SK-N-MC (cell line): ENCODE measurements around the gene WDTC1.

Experiments used
- EZH2 ChIP-seq: fragments of 200-600 bp; sonication (generic); IDR thresholded peaks from one replicate; pipeline ENCODE4 v1.6.1; 2017; ENCODE audit warnings: antibody characterized with exemption
- FOXP2 ChIP-seq: optimal IDR thresholded peaks from 2 replicates; pipeline ENCODE3; 2011; ENCODE audit warnings: mild to moderate bottlenecking, moderate library complexity; ENCODE audit not compliant: insufficient read depth; ENCODE audit errors: extremely low read length, control extremely low read depth
- POLR2AphosphoS5 ChIP-seq: IDR thresholded peaks from 2 replicates; pipeline ENCODE4 v1.6.1; 2012; ENCODE audit warnings: mild to moderate bottlenecking, low read depth, low read length, borderline replicate concordance

- TF ChIP-seq POLR2AphosphoS5 (peak; percentile 55; the same call in 1 of the 2 replicates), EZH2 (no peak), FOXP2 (peak; percentile 90)
Observed at GRCh38 chr1:27234049-27234882, at the start of gene WDTC1.
